Measurements from ENCODE around the gene ANKRD12.

DNA sequence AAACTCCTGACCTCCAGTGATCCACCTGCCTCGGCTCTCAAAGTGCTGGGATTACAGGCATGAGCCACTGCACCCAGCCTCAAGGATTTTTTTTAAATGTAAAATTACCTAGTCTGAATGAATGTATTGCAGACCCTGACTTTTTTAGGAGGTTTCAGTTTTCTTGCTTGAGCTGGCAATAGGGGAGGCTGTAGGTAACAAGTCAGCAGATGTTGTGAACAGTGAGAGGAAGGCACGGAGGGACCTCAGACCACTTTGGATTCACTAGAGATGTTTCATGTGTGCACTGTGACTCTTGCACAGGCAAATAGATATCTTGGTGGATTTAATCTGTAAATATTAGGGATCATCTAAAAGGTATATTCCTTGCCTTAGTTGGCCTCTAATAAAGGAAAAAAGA lies 27.7 kb upstream of the ANKRD12 start:
- TF ChIP-seq, protein P1, sequence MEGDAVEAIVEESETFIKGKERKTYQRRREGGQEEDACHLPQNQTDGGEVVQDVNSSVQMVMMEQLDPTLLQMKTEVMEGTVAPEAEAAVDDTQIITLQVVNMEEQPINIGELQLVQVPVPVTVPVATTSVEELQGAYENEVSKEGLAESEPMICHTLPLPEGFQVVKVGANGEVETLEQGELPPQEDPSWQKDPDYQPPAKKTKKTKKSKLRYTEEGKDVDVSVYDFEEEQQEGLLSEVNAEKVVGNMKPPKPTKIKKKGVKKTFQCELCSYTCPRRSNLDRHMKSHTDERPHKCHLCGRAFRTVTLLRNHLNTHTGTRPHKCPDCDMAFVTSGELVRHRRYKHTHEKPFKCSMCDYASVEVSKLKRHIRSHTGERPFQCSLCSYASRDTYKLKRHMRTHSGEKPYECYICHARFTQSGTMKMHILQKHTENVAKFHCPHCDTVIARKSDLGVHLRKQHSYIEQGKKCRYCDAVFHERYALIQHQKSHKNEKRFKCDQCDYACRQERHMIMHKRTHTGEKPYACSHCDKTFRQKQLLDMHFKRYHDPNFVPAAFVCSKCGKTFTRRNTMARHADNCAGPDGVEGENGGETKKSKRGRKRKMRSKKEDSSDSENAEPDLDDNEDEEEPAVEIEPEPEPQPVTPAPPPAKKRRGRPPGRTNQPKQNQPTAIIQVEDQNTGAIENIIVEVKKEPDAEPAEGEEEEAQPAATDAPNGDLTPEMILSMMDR (conservative IDR thresholded peaks at IDR 0.05): no peak
- no peak for TF ChIP-seq EZH2 (IDR thresholded peaks at IDR 0.05; ENCODE audit: low read depth)

All from PC-9 (cell line).